ENCODE results near the gene NRN1. TPM values are rescaled to one million over a fixed set of nuclear protein-coding genes. Genes with fewer than 3 reads are reported as not detected.

NRN1 gene
- polyA plus RNA-seq, 1 of the 3 experiments (the other 2 are of a cell fraction) = 8.9 TPM

- Histone ChIP-seq H3K9me3 (no peaks in the 10 kb centered on the region), H3K79me2 (ENCODE audit: insufficient read depth) (no peaks in the 10 kb centered on the region), H3K4me2 (peak overlapping the region; percentile 71), H3K36me3 (replicated peaks in 1 of 2; ENCODE audit: control insufficient read depth in 1 of 2, insufficient read depth in 2 of 2, low read length in 1 of 2) (no peaks in the 10 kb centered on the region), H3K4me3 (ENCODE audit: low read depth in 2 of 2, low read length in 1 of 2) (peak overlapping the region; percentile 58 to 64), H3K27ac (ENCODE audit: low read depth in 2 of 2, low read length in 1 of 2) (peak overlapping the region; percentile 3 to 22; a peak in 2 of 4 replicates), H4K20me1 (ENCODE audit: insufficient read depth) (no peaks in the 10 kb centered on the region), H3K9me2 (no peaks in the 10 kb centered on the region), H3K9ac (peak overlapping the region; percentile 52; the same call in 1 of the 2 replicates), H3K27me3 (ENCODE audit: insufficient read depth) (peaks cover 87% of the 10 kb centered on the region), H3K4me1 (ENCODE audit: control insufficient read depth in 1 of 2, insufficient read depth in 2 of 2, low read depth in 1 of 2, low read length in 1 of 2) (peaks cover 3 to 8% of the 10 kb centered on the region in 2 experiments; a peak in 2 of 4 replicates), H2AFZ (ENCODE audit: low read depth) (peak overlapping the region; percentile 80), H3F3A (replicated peaks; ENCODE audit: insufficient read depth) (no peaks in the 10 kb centered on the region)
- ChIA-PET CTCF (interaction anchor here (3.2 kb wide), 1 partner anchor 533 kb away, joined by 18 read pairs; no protein-coding TSS in a partner anchor), POLR2A (interaction anchor here (0.9 kb wide), 1 partner anchor 533 kb away, joined by 3 read pairs; no protein-coding TSS in a partner anchor)
- peak; percentile 78 for TF ChIP-seq GABPA (IDR thresholded peaks at IDR 0.05; ENCODE audit: low read depth)
- no peak for TF ChIP-seq YY1 (IDR thresholded peaks at IDR 0.05; ENCODE audit: low read depth)
- 0 out of 2 replicates have a peak, but pooled peaks have one; percentile 23 for TF ChIP-seq ELF1 (IDR thresholded peaks at IDR 0.05)
- peak; percentile 15; the same call in 1 of the 2 replicates for TF ChIP-seq CTCF (IDR thresholded peaks at IDR 0.05)
- DNase-seq = peak; percentile 72
- WGBS (ENCODE audit: low lambda C conversion rate) = 5% methylated on average over 19 of the region's 64 CpGs
These were observed 2.9 kb downstream of the NRN1 start for GRCh38 chr6:6003621-6004366.

DNA sequence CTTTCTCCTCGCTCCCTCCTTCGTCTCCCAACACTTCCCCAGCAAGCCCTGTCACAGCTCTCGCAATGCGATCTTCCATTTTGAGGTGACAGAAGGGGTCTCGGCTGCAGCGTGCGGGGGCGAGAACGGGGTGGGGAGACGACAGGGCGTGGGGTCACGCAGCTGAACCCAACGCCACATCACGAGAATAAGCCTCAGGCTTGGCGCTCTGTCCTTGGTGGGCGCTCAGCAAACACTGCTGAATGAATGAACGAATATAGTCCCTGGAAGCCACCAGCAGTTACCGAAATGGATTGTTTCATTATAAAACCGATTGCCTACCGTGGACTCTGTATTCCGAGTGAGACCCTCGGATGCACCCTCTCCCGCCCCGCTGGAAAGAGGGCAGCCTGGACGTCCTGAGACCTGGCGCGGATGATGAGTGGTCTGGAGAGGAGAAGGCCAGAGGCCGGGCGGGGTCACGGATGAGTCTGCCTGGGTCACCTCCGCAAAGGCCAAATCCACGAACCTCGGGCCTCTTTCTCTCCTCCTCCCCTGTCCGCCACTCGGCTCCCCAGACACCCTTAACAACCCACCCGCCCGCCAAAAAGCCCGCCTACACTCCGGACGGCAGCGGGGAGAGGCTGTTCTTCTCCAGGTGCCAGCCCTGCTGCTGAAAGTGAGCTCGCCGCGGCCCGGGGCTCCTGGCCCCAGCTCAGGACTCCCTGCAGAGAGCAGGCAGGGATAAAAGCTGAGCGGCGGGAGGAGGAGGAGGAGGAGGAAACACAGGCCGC, 3.7 kb downstream of the NRN1 start:
- Histone ChIP-seq H3K9me3 (no peaks in the 10 kb centered on the region), H3F3A (replicated peaks; ENCODE audit: insufficient read depth) (no peaks in the 10 kb centered on the region), H3K27me3 (ENCODE audit: insufficient read depth) (peaks cover 81% of the 10 kb centered on the region), H3K9me2 (no peaks in the 10 kb centered on the region), H3K4me1 (ENCODE audit: control insufficient read depth in 1 of 2, insufficient read depth in 2 of 2, low read depth in 1 of 2, low read length in 1 of 2) (peaks cover 3 to 8% of the 10 kb centered on the region in 2 experiments; a peak in 2 of 4 replicates), H3K4me3 (ENCODE audit: low read depth in 2 of 2, low read length in 1 of 2) (peak overlapping the region; percentile 58 to 64), H3K9ac (peak overlapping the region; percentile 52; the same call in 1 of the 2 replicates), H3K79me2 (ENCODE audit: insufficient read depth) (no peaks in the 10 kb centered on the region), H4K20me1 (ENCODE audit: insufficient read depth) (no peaks in the 10 kb centered on the region), H3K27ac (ENCODE audit: low read depth in 2 of 2, low read length in 1 of 2) (no peak overlapping the region), H3K36me3 (replicated peaks in 1 of 2; ENCODE audit: control insufficient read depth in 1 of 2, insufficient read depth in 2 of 2, low read length in 1 of 2) (no peaks in the 10 kb centered on the region), H2AFZ (ENCODE audit: low read depth) (peak overlapping the region; percentile 80), H3K4me2 (peak overlapping the region; percentile 71)
- ChIA-PET POLR2A (interaction anchor here (0.9 kb wide), 1 partner anchor 532 kb away, joined by 3 read pairs; no protein-coding TSS in a partner anchor), CTCF (interaction anchor here (3.2 kb wide), 1 partner anchor 532 kb away, joined by 18 read pairs; no protein-coding TSS in a partner anchor)
- WGBS (ENCODE audit: low lambda C conversion rate) = 35% methylated on average over 44 of the region's 48 CpGs
- peak; percentile 61 for DNase-seq
- TF ChIP-seq JUND (IDR thresholded peaks at IDR 0.05) (no peak), NRF1 (IDR thresholded peaks at IDR 0.05; ENCODE audit: low read depth, low read length) (no peak), MEF2A (IDR thresholded peaks at IDR 0.05; ENCODE audit: borderline replicate concordance, low read depth) (no peak), SMC3 (IDR thresholded peaks at IDR 0.05; ENCODE audit: low read depth, low read length) (no peak), IRF3 (IDR thresholded peaks at IDR 0.05; ENCODE audit: low read depth, low read length) (no peak), EZH2phosphoT487 (IDR thresholded peaks at IDR 0.05; ENCODE audit: borderline replicate concordance, low read depth) (no peak), YY1 (IDR thresholded peaks at IDR 0.05; ENCODE audit: low read depth) (no peak), CTCF (IDR thresholded peaks at IDR 0.05) (no peak), FOXJ3 (CRISPR knock-in tag; IDR thresholded peaks at IDR 0.05) (no peak), PBX3 (IDR thresholded peaks at IDR 0.05) (no peak), RXRA (IDR thresholded peaks at IDR 0.05; ENCODE audit: borderline replicate concordance, low read depth) (no peak)
- TF ChIP-seq, protein P1, sequence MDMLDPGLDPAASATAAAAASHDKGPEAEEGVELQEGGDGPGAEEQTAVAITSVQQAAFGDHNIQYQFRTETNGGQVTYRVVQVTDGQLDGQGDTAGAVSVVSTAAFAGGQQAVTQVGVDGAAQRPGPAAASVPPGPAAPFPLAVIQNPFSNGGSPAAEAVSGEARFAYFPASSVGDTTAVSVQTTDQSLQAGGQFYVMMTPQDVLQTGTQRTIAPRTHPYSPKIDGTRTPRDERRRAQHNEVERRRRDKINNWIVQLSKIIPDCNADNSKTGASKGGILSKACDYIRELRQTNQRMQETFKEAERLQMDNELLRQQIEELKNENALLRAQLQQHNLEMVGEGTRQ (IDR thresholded peaks at IDR 0.05; ENCODE audit: borderline replicate concordance, low read depth, low read length) = no peak

Data from SK-N-SH (cell line).